CD4-positive, alpha-beta T cell (primary cell): ENCODE data around the gene PMM2. TPM values are rescaled to one million over a fixed set of nuclear protein-coding genes. Genes with fewer than 3 reads are reported as not detected.

ENCODE experiments used
- ATAC-seq: fragments of 200-7000 bp; cut with Tn5 transposase; one replicate; pipeline ENCODE4 v1.10.0; 2022; ENCODE audit warnings: mild to moderate bottlenecking; ENCODE audit not compliant: poor library complexity
- CTCF ChIA-PET: fragments of 350-600 bp; sonication (Branson Sonifier 250); formaldehyde crosslinking; loops from one replicate; lab custom pipeline; 2021; ENCODE audit warnings: antibody characterized with exemption, inconsistent platforms; lab: Charles Lee
- POLR2A ChIA-PET: fragments of 350-600 bp; sonication (Branson Sonifier 250); formaldehyde crosslinking; loops from one replicate; lab custom pipeline; 2021; ENCODE audit warnings: antibody characterized with exemption, inconsistent platforms; lab: Charles Lee
- DNase-seq, 14 experiments: peaks; one replicate each; pipeline ENCODE4 v3.0.0-alpha.2; 2013 to 2020; ENCODE audit warnings: mixed read lengths in 2 of 14
- H3K27ac ChIP-seq, 2 donors: one replicate each; pipeline versions ENCODE4 v1.5.1 to v1.7.0; 2013; ENCODE audit warnings: low read length in 2 of 2, low read depth in 1 of 2, mild to moderate bottlenecking in 1 of 2
- H3K27me3 ChIP-seq, 2 experiments: 1 replicate in 1 of 2; 2 replicates in 1 of 2; pipeline versions ENCODE4 v1.6.1 to v1.7.0; 2013; ENCODE audit warnings: low read length in 2 of 2, control low read depth in 1 of 2, mild to moderate bottlenecking in 1 of 2, moderate library complexity in 1 of 2; ENCODE audit not compliant: insufficient read depth in 2 of 2, control insufficient read depth in 1 of 2
- H3K36me3 ChIP-seq: one replicate; pipeline ENCODE4 v1.6.1; 2013; ENCODE audit warnings: low read length, control low read depth; ENCODE audit not compliant: insufficient read depth
- H3K4me1 ChIP-seq: one replicate; pipeline ENCODE4 v1.6.1; 2013; ENCODE audit warnings: low read length, control low read depth; ENCODE audit not compliant: insufficient read depth
- H3K4me3 ChIP-seq: one replicate; pipeline ENCODE4 v1.5.1; 2013; ENCODE audit warnings: mild to moderate bottlenecking, low read length, moderate library complexity
- H3K9me3 ChIP-seq, 2 experiments: 1 replicate in 1 of 2; 2 replicates in 1 of 2; pipeline versions ENCODE4 v1.6.1 to v1.7.0; 2013; ENCODE audit warnings: low read length in 2 of 2, mild to moderate bottlenecking in 2 of 2, control low read depth in 1 of 2, moderate library complexity in 1 of 2; ENCODE audit not compliant: control insufficient read depth in 1 of 2, insufficient read depth in 1 of 2
- H3K27ac Mint-ChIP-seq: one replicate; pipeline ENCODE4 v1.8.0; 2020; ENCODE audit warnings: mixed read lengths
- H3K27me3 Mint-ChIP-seq: one replicate; pipeline ENCODE4 v1.8.0; 2021; ENCODE audit warnings: mixed read lengths
- H3K36me3 Mint-ChIP-seq: one replicate; pipeline ENCODE4 v1.8.0; 2021; ENCODE audit warnings: low read depth, mixed read lengths
- H3K4me1 Mint-ChIP-seq: one replicate; pipeline ENCODE4 v1.8.0; 2021; ENCODE audit warnings: low read depth, mixed read lengths
- H3K4me3 Mint-ChIP-seq: one replicate; pipeline ENCODE4 v1.8.0; 2020; ENCODE audit warnings: mild to moderate bottlenecking, mixed read lengths
- H3K9me3 Mint-ChIP-seq: one replicate; pipeline ENCODE4 v1.8.0; 2020; ENCODE audit warnings: mixed read lengths
- intact Hi-C, 2 experiments: fragments of 100-400 bp; cut with DNase I in 1 of 2; cut with micrococcal nuclease in 1 of 2; formaldehyde crosslinking; loops; one replicate each; pipeline versions ENCODE4 v1.15.1 to v1.9.0; 2023 to 2025; cut with DNase I, micrococcal nuclease
- total RNA-seq, 174 experiments: library from RNA in 2 of 174; stranded (reverse) in 2 of 174; gene quantifications; one replicate each; pipeline ENCODE4 v1.2.3 and lab custom pipeline; 2021 to 2026
- TF ChIP-seq, protein P1 (sequence below): fragments of 200-600 bp; IDR thresholded peaks from one replicate; pipeline ENCODE4 v1.8.0; 2022; ENCODE audit warnings: antibody characterized with exemption, mild to moderate bottlenecking

The PMM2 gene
- total RNA-seq, 2 experiments from 2014 or later, result 24.2 to 27.0 TPM

GRCh38 chr16:8762254-8762653 lies 35.4 kb upstream of the PMM2 start:
- Histone ChIP-seq H3K36me3 (peaks cover 4% of the 10 kb centered on the region), H3K4me1 (no peaks in the 10 kb centered on the region), H3K27me3 (no peaks in the 10 kb centered on the region), H3K9me3 (no peaks in the 10 kb centered on the region), H3K27ac (no peak overlapping the region), H3K4me3 (no peak overlapping the region)
- no peaks in the 10 kb centered on the region for H3K9me3 Mint-ChIP-seq
- ATAC-seq (no peak), DNase-seq (no peak)
- POLR2A ChIA-PET, result no interaction called here
- intact Hi-C loops, result no loop called here
- no peaks in the 10 kb centered on the region for H3K27me3 Mint-ChIP-seq
- peaks cover 35% of the 10 kb centered on the region for H3K36me3 Mint-ChIP-seq
- H3K4me3 Mint-ChIP-seq, result no peak overlapping the region
- H3K4me1 Mint-ChIP-seq, result no peaks in the 10 kb centered on the region
- no peak overlapping the region for H3K27ac Mint-ChIP-seq
- TF ChIP-seq, protein P1, sequence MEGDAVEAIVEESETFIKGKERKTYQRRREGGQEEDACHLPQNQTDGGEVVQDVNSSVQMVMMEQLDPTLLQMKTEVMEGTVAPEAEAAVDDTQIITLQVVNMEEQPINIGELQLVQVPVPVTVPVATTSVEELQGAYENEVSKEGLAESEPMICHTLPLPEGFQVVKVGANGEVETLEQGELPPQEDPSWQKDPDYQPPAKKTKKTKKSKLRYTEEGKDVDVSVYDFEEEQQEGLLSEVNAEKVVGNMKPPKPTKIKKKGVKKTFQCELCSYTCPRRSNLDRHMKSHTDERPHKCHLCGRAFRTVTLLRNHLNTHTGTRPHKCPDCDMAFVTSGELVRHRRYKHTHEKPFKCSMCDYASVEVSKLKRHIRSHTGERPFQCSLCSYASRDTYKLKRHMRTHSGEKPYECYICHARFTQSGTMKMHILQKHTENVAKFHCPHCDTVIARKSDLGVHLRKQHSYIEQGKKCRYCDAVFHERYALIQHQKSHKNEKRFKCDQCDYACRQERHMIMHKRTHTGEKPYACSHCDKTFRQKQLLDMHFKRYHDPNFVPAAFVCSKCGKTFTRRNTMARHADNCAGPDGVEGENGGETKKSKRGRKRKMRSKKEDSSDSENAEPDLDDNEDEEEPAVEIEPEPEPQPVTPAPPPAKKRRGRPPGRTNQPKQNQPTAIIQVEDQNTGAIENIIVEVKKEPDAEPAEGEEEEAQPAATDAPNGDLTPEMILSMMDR, result no peak
- CTCF ChIA-PET, result no interaction called here

GRCh38 chr16:8763083-8763482 lies 34.6 kb upstream of the PMM2 start:
- no peaks in the 10 kb centered on the region for H3K4me1 ChIP-seq
- Mint-ChIP-seq H3K36me3 (peaks cover 35% of the 10 kb centered on the region), H3K4me3 (no peak overlapping the region), H3K27me3 (no peaks in the 10 kb centered on the region), H3K4me1 (no peaks in the 10 kb centered on the region), H3K27ac (no peak overlapping the region), H3K9me3 (no peaks in the 10 kb centered on the region)
- intact Hi-C loops, result no loop called here
- no peak overlapping the region for H3K27ac ChIP-seq
- ChIA-PET CTCF (no interaction called here), POLR2A (no interaction called here)
- H3K27me3 ChIP-seq, result no peaks in the 10 kb centered on the region
- no peak for DNase-seq
- no peaks in the 10 kb centered on the region for H3K9me3 ChIP-seq
- no peak overlapping the region for H3K4me3 ChIP-seq
- H3K36me3 ChIP-seq, result peaks cover 4% of the 10 kb centered on the region
- no peak for ATAC-seq
- TF ChIP-seq, protein P1, result no peak

DNA sequence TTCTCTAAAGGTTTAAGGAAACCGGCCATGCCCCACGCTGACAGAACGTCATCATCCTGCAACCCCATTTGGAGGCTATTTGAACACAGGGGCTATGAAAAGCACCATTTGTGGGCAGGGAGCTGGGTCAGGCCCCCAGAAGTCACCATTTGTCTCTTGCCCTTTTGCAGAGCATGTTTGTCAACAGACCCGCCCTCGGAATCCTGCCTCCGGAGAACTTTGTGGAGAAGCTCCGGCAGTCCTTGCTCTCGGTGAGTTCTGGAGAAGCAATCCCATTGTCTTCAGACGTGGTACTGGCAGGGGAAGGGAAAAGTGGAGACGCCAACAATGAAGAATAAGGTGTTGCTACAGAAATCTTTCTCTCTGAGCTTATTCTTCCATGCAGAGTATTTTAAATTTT lies 33.7 kb upstream of the PMM2 start:
- H3K4me3 ChIP-seq, result no peak overlapping the region
- ATAC-seq (no peak), DNase-seq (no peak)
- H3K9me3 Mint-ChIP-seq, result no peaks in the 10 kb centered on the region
- intact Hi-C loops, result no loop called here
- no peak overlapping the region for H3K27ac Mint-ChIP-seq
- H3K27me3 ChIP-seq, result no peaks in the 10 kb centered on the region
- peaks cover 37% of the 10 kb centered on the region for H3K36me3 Mint-ChIP-seq
- no peaks in the 10 kb centered on the region for H3K4me1 Mint-ChIP-seq
- TF ChIP-seq, protein P1, result no peak
- H3K4me3 Mint-ChIP-seq, result no peak overlapping the region
- no peaks in the 10 kb centered on the region for H3K27me3 Mint-ChIP-seq
- POLR2A ChIA-PET, result no interaction called here
- CTCF ChIA-PET, result no interaction called here
- no peak overlapping the region for H3K27ac ChIP-seq
- H3K36me3 ChIP-seq, result peaks cover 4% of the 10 kb centered on the region
- no peaks in the 10 kb centered on the region for H3K9me3 ChIP-seq
- no peaks in the 10 kb centered on the region for H3K4me1 ChIP-seq
